HepG2 (cell line): ENCODE measurements around the gene CDIP1. TPM values are rescaled to one million over a fixed set of nuclear protein-coding genes. Genes with fewer than 3 reads are reported as not detected.
A peak's percentile ranks its signal among the peaks of the same experiment; 100 is the strongest.

ENCODE experiments used
- ATAC-seq: fragments of 200-7000 bp; cut with Tn5 transposase; 3 replicates; pipeline ENCODE4 v1.9.1; 2020; ENCODE audit warnings: mild to moderate bottlenecking, moderate library complexity
- BruUV-seq: library from RNA; stranded (reverse); fragments of 400-500 nt; replicated peaks from 2 replicates; lab custom pipeline; 2021; lab: Mats Ljungman, UMichigan
- CTCF ChIA-PET: fragments of 300-600 bp; formaldehyde crosslinking; extraction: SDS; loops from one replicate; lab custom pipeline; 2021; ENCODE audit warnings: low total read pairs, inconsistent platforms, low intra/inter-chr PET ratio; lab: Yijun Ruan, JAX
- POLR2A ChIA-PET: fragments of 350-600 bp; sonication (Branson Sonifier 250); formaldehyde crosslinking; loops from one replicate; lab custom pipeline; 2020; ENCODE audit warnings: antibody characterized with exemption, inconsistent platforms; lab: Yijun Ruan, JAX
- DNase-seq: peaks from one replicate; pipeline ENCODE4 v3.0.0-alpha.2; 2015; ENCODE audit warnings: low spot score
- FAIRE-seq: peaks from 3 replicates; lab custom pipeline; 2011; peaks lifted over from hg19 to GRCh38; lab: Jason Lieb, UNC
- H2AFZ ChIP-seq: one replicate; pipeline ENCODE4 v1.6.1; 2011; ENCODE audit warnings: low read length, inconsistent platforms
- H3K27ac ChIP-seq: fragments of 300-600 bp; 3 replicates; pipeline ENCODE4 v1.8.0; 2011; ENCODE audit warnings: mixed run types, mild to moderate bottlenecking, mixed read lengths, low read length, inconsistent platforms; ENCODE audit not compliant: insufficient read depth; ENCODE audit errors: extremely low read length
- H3K27me3 ChIP-seq, 2 experiments: fragments of 200-600 bp in 1 of 2; 2 replicates in 1 of 2; 3 replicates in 1 of 2; pipeline versions ENCODE4 v1.6.0 to v1.8.0; 2011; ENCODE audit warnings: low read length in 2 of 2, mild to moderate bottlenecking in 2 of 2, moderate library complexity in 2 of 2, inconsistent platforms in 1 of 2; ENCODE audit not compliant: insufficient read depth in 2 of 2, control insufficient read depth in 1 of 2
- H3K36me3 ChIP-seq, 2 experiments: fragments of 200-600 bp in 1 of 2; replicated peaks in 1 of 2; 2 replicates in 1 of 2; 3 replicates in 1 of 2; pipeline versions ENCODE4 v1.5.1 to v1.8.0; 2011; ENCODE audit warnings: low read length in 2 of 2, inconsistent platforms in 1 of 2; ENCODE audit not compliant: insufficient read depth in 2 of 2, control insufficient read depth in 1 of 2
- H3K4me1 ChIP-seq: 2 replicates; pipeline ENCODE4 v1.5.1; 2012; ENCODE audit warnings: low read length, inconsistent platforms; ENCODE audit not compliant: insufficient read depth
- H3K4me2 ChIP-seq: 2 replicates; pipeline ENCODE4 v1.6.0; 2011; ENCODE audit warnings: low read depth, low read length, inconsistent platforms
- H3K4me3 ChIP-seq, 3 experiments: fragments of 200-600 bp in 1 of 3; sonication (generic), shearing (Covaris generic) in 1 of 3; replicated peaks in 1 of 3; 2 replicates each; pipeline ENCODE4 v1.5.1; 2011 to 2016; ENCODE audit warnings: low read length in 3 of 3, inconsistent platforms in 2 of 3, low read depth in 2 of 3, mild to moderate bottlenecking in 2 of 3, control low read depth in 1 of 3, mixed read lengths in 1 of 3; ENCODE audit not compliant: insufficient read depth in 1 of 3
- H3K79me2 ChIP-seq: one replicate; pipeline ENCODE4 v1.6.1; 2011; ENCODE audit warnings: low read length, inconsistent platforms; ENCODE audit not compliant: insufficient read depth
- H3K9ac ChIP-seq: 2 replicates; pipeline ENCODE4 v1.6.0; 2011; ENCODE audit warnings: mild to moderate bottlenecking, low read depth, low read length, inconsistent platforms; ENCODE audit not compliant: insufficient read depth
- H3K9me3 ChIP-seq: 2 replicates; pipeline ENCODE4 v1.5.1; 2012; ENCODE audit warnings: mild to moderate bottlenecking, low read length
- H4K20me1 ChIP-seq: 2 replicates; pipeline ENCODE4 v1.6.0; 2011; ENCODE audit warnings: inconsistent platforms, mild to moderate bottlenecking, low read length, moderate library complexity; ENCODE audit not compliant: insufficient read depth
- GPN1 ChIP-seq: sonication (generic); formaldehyde crosslinking; IDR thresholded peaks from 2 replicates; pipeline ENCODE4 v1.5.1; 2020; ENCODE audit warnings: missing genetic modification reagents, borderline replicate concordance
- HOXD1 ChIP-seq: sonication (generic); formaldehyde crosslinking; IDR thresholded peaks from 2 replicates; pipeline ENCODE4 v1.5.0; 2020; ENCODE audit warnings: missing genetic modification reagents
- JUNB ChIP-seq: sonication (generic); formaldehyde crosslinking; IDR thresholded peaks from 2 replicates; pipeline ENCODE4 v1.8.0; 2022; ENCODE audit warnings: missing genetic modification reagents, mild to moderate bottlenecking, borderline replicate concordance
- LCORL ChIP-seq, 2 experiments: fragments of 450-650 bp in 1 of 2; sonication (generic) in 1 of 2; formaldehyde crosslinking in 1 of 2; IDR thresholded peaks; 2 replicates each; pipeline versions ENCODE4 v1.5.0 to v1.6.1; 2017 to 2020; ENCODE audit warnings: antibody characterized with exemption in 1 of 2, missing genetic modification reagents in 1 of 2
- RAD21 ChIP-seq: fragments of 450-650 bp; formaldehyde crosslinking; IDR thresholded peaks from 2 replicates; pipeline ENCODE4 v1.5.0; 2020; ENCODE audit warnings: mild to moderate bottlenecking
- SETDB1 ChIP-seq: sonication (generic); formaldehyde crosslinking; IDR thresholded peaks from 2 replicates; pipeline ENCODE4 v1.5.1; 2020; ENCODE audit warnings: missing genetic modification reagents, mild to moderate bottlenecking, borderline replicate concordance
- TMF1 ChIP-seq: sonication (generic); formaldehyde crosslinking; IDR thresholded peaks from 2 replicates; pipeline ENCODE4 v1.8.1; 2022; ENCODE audit warnings: low read depth, missing genetic modification reagents
- ZNF30 ChIP-seq: sonication (generic); formaldehyde crosslinking; IDR thresholded peaks from 2 replicates; pipeline ENCODE4 v1.5.0; 2020; ENCODE audit warnings: mild to moderate bottlenecking, missing genetic modification reagents
- ZNF772 ChIP-seq: sonication (generic); formaldehyde crosslinking; IDR thresholded peaks from 2 replicates; pipeline ENCODE4 v1.5.0; 2020; ENCODE audit warnings: mild to moderate bottlenecking, missing genetic modification reagents
- WGBS: methylation state at CpG from one replicate; pipeline ENCODE4 v1.1.6; 2017; ENCODE audit warnings: low lambda C conversion rate; 5-methylcytosine and 5-hydroxymethylcytosine counted together
- in situ Hi-C: cut with HindIII; loops from 2 replicates; pipeline ENCODE4 v1.10.0; 2017; ENCODE audit warnings: low pct_unique_long_range_greater_than_20kb; ENCODE audit not compliant: extremely low pct_ligation_motif_present
- intact Hi-C: fragments of 100-400 bp; cut with micrococcal nuclease; formaldehyde crosslinking; loops from one replicate; pipeline ENCODE4 v1.10.0; 2022; ENCODE audit not compliant: unreplicated experiment
- polyA plus RNA-seq, 8 experiments: library from polyadenylated mRNA; depleted of rRNA in 3 of 8; stranded (reverse) in 7 of 8; unstranded in 1 of 8; fragments of >200 nt; fragmentation: Illumina TruSeq in 4 of 8; extraction: Trizol in 4 of 8; gene quantifications; 2 replicates each; pipeline versions ENCODE4 v1.2.1 to v1.2.3, GENCODE V29; 2011 to 2016; ENCODE audit warnings: low read depth in 4 of 8, missing spikeins in 1 of 8, mixed read lengths in 1 of 8; ENCODE audit not compliant: insufficient read depth in 1 of 8
- total RNA-seq, 5 experiments: library from RNA; depleted of rRNA; stranded (reverse); fragments of >200 nt; fragmentation: Illumina TruSeq; extraction: Trizol; gene quantifications; 2 replicates each; pipeline ENCODE4 v1.2.3, GENCODE V29; 2016; ENCODE audit warnings: low read depth in 1 of 5
- TF ChIP-seq, protein P1 (sequence below): sonication (generic); formaldehyde crosslinking; IDR thresholded peaks from 2 replicates; pipeline ENCODE4 v1.4.0; 2020; ENCODE audit warnings: missing genetic modification reagents, borderline replicate concordance
- TF ChIP-seq, protein P2 (sequence below): sonication (generic); formaldehyde crosslinking; IDR thresholded peaks from 2 replicates; pipeline ENCODE4 v1.4.0; 2020; ENCODE audit warnings: missing genetic modification reagents, borderline replicate concordance
- TF ChIP-seq, protein P3 (sequence below): IDR thresholded peaks from 2 replicates; pipeline ENCODE4 v1.6.1; 2016; ENCODE audit warnings: low read depth, control low read depth
- TF ChIP-seq, protein P4 (sequence below): IDR thresholded peaks from 2 replicates; pipeline ENCODE4 v1.6.1; 2016; ENCODE audit warnings: mild to moderate bottlenecking

Gene CDIP1
- total and polyA plus RNA-seq, 2 of the 13 experiments (the other 11 are each of a cell fraction or from before 2014, with no cell fraction given): 31.2 to 56.7 TPM

DNA sequence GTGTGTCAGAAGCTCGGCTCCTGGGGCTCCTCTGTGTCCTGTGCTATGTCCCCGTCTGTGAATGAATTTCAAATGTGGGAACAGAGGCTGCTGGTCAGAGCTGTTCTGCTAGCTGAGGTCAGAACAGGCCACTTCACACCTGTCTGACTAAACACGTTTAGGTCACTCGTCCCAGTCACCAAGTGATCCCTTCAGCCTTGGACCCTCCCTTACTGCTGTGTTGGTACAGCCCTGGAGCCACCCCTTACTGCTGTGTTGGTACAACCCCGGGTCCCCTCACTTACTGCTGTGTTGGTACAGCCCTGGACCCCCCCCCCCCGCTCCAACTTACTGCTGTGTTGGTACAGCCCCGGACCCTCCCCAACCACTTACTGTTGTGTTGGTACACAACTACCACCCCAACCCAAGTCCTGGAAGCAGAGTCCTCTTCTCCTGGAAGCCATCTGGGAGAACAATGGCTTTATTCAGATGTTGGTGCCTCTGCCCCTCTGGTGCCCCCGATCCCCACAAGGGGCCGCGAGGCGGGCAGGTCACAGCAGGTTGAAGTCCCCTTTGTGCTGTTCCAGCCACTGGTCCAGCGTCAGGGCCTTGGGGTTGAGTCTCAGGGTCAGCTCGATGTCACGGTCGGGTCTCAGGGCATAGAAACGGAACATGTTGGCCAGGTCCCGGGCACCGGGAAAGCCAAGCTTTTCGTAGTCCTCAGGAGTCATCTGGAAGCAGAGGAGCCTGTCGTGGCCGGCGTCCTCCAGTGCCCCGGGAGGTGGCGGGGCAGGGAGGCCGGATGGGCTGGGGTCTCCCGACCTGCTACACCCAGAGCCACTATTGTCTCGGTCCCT, 77.1 kb downstream of the CDIP1 start:
- Histone ChIP-seq H2AFZ (no peak overlapping the region), H3K27me3 (no peaks in the 10 kb centered on the region), H3K36me3 (peaks cover 7 to 10% of the 10 kb centered on the region in 2 experiments; a peak in 4 of 5 replicates), H4K20me1 (no peaks in the 10 kb centered on the region), H3K4me1 (peaks cover 64% of the 10 kb centered on the region), H3K27ac (peak overlapping the region; percentile 98), H3K4me2 (peak overlapping the region; percentile 83), H3K4me3 (peak overlapping the region; percentile 27 to 67 (median 43)), H3K79me2 (no peaks in the 10 kb centered on the region), H3K9ac (peak overlapping the region; percentile 77), H3K9me3 (no peaks in the 10 kb centered on the region)
- intact Hi-C loops (loop anchor here (1.0 kb wide), 1 partner anchor 13 kb away; the partner anchor contains the start of gene NMRAL1), in situ Hi-C loops (no loop called here)
- WGBS: 7% methylated on average over 11 of the region's 27 CpGs
- ChIA-PET POLR2A (interaction anchor here (0.6 to 8.2 kb wide), 13 partner anchors 10 to 90 kb away, joined by 3 to 175 read pairs (median 3); partner anchors contain the start of genes CDIP1, CORO7, HMOX2 and NMRAL1), CTCF (interaction anchor here (0.5 kb wide), 1 partner anchor 34 kb away, joined by 3 read pairs; no protein-coding TSS in a partner anchor)
- DNase-seq: peak; percentile 97
- ATAC-seq: peak; percentile 77
- TSS peak; percentile 81 for BruUV-seq
- peak; percentile 73 for FAIRE-seq
- TF ChIP-seq JUNB: no peak
- TF ChIP-seq ZNF30 (CRISPR knock-in tag): no peak
- peak; percentile 21; the same call in 1 of the 2 replicates for TF ChIP-seq ZNF772 (CRISPR knock-in tag)
- no peak for TF ChIP-seq SETDB1
- TF ChIP-seq, protein P1, sequence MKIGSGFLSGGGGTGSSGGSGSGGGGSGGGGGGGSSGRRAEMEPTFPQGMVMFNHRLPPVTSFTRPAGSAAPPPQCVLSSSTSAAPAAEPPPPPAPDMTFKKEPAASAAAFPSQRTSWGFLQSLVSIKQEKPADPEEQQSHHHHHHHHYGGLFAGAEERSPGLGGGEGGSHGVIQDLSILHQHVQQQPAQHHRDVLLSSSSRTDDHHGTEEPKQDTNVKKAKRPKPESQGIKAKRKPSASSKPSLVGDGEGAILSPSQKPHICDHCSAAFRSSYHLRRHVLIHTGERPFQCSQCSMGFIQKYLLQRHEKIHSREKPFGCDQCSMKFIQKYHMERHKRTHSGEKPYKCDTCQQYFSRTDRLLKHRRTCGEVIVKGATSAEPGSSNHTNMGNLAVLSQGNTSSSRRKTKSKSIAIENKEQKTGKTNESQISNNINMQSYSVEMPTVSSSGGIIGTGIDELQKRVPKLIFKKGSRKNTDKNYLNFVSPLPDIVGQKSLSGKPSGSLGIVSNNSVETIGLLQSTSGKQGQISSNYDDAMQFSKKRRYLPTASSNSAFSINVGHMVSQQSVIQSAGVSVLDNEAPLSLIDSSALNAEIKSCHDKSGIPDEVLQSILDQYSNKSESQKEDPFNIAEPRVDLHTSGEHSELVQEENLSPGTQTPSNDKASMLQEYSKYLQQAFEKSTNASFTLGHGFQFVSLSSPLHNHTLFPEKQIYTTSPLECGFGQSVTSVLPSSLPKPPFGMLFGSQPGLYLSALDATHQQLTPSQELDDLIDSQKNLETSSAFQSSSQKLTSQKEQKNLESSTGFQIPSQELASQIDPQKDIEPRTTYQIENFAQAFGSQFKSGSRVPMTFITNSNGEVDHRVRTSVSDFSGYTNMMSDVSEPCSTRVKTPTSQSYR (CRISPR knock-in tag): peak; percentile 55; the same call in 1 of the 2 replicates
- TF ChIP-seq RAD21 (CRISPR knock-in tag): peak; percentile 48; the same call in 1 of the 2 replicates
- TF ChIP-seq TMF1: no peak
- TF ChIP-seq HOXD1 (CRISPR knock-in tag): no peak
- no peak for TF ChIP-seq LCORL (IDR thresholded peaks at IDR 0.05)
- peak; percentile 77; the same call in 1 of the 2 replicates for TF ChIP-seq LCORL (CRISPR knock-in tag; IDR thresholded peaks at IDR 0.05)
- TF ChIP-seq, protein P2, sequence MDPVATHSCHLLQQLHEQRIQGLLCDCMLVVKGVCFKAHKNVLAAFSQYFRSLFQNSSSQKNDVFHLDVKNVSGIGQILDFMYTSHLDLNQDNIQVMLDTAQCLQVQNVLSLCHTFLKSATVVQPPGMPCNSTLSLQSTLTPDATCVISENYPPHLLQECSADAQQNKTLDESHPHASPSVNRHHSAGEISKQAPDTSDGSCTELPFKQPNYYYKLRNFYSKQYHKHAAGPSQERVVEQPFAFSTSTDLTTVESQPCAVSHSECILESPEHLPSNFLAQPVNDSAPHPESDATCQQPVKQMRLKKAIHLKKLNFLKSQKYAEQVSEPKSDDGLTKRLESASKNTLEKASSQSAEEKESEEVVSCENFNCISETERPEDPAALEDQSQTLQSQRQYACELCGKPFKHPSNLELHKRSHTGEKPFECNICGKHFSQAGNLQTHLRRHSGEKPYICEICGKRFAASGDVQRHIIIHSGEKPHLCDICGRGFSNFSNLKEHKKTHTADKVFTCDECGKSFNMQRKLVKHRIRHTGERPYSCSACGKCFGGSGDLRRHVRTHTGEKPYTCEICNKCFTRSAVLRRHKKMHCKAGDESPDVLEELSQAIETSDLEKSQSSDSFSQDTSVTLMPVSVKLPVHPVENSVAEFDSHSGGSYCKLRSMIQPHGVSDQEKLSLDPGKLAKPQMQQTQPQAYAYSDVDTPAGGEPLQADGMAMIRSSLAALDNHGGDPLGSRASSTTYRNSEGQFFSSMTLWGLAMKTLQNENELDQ: no peak
- TF ChIP-seq, protein P3, sequence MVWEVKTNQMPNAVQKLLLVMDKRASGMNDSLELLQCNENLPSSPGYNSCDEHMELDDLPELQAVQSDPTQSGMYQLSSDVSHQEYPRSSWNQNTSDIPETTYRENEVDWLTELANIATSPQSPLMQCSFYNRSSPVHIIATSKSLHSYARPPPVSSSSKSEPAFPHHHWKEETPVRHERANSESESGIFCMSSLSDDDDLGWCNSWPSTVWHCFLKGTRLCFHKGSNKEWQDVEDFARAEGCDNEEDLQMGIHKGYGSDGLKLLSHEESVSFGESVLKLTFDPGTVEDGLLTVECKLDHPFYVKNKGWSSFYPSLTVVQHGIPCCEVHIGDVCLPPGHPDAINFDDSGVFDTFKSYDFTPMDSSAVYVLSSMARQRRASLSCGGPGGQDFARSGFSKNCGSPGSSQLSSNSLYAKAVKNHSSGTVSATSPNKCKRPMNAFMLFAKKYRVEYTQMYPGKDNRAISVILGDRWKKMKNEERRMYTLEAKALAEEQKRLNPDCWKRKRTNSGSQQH: peak; percentile 82; the same call in 1 of the 2 replicates
- TF ChIP-seq, protein P4, sequence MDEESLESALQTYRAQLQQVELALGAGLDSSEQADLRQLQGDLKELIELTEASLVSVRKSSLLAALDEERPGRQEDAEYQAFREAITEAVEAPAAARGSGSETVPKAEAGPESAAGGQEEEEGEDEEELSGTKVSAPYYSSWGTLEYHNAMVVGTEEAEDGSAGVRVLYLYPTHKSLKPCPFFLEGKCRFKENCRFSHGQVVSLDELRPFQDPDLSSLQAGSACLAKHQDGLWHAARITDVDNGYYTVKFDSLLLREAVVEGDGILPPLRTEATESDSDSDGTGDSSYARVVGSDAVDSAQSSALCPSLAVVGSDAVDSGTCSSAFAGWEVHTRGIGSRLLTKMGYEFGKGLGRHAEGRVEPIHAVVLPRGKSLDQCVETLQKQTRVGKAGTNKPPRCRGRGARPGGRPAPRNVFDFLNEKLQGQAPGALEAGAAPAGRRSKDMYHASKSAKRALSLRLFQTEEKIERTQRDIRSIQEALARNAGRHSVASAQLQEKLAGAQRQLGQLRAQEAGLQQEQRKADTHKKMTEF (CRISPR knock-in tag): peak; percentile 87
- TF ChIP-seq GPN1: no peak
